ENCODE measurements around the gene GH1. TPM values are rescaled to one million over a fixed set of nuclear protein-coding genes. Genes with fewer than 3 reads are reported as not detected.
A peak's percentile ranks its signal among the peaks of the same experiment; 100 is the strongest.

Gene GH1
- total and polyA plus RNA-seq, 2 of the 13 experiments (the other 11 are each of a cell fraction or from before 2014, with no cell fraction given): not detected

GRCh38 chr17:63950940-63951907 lies 32.6 kb upstream of the GH1 start (continued):
- TF ChIP-seq, protein P1, sequence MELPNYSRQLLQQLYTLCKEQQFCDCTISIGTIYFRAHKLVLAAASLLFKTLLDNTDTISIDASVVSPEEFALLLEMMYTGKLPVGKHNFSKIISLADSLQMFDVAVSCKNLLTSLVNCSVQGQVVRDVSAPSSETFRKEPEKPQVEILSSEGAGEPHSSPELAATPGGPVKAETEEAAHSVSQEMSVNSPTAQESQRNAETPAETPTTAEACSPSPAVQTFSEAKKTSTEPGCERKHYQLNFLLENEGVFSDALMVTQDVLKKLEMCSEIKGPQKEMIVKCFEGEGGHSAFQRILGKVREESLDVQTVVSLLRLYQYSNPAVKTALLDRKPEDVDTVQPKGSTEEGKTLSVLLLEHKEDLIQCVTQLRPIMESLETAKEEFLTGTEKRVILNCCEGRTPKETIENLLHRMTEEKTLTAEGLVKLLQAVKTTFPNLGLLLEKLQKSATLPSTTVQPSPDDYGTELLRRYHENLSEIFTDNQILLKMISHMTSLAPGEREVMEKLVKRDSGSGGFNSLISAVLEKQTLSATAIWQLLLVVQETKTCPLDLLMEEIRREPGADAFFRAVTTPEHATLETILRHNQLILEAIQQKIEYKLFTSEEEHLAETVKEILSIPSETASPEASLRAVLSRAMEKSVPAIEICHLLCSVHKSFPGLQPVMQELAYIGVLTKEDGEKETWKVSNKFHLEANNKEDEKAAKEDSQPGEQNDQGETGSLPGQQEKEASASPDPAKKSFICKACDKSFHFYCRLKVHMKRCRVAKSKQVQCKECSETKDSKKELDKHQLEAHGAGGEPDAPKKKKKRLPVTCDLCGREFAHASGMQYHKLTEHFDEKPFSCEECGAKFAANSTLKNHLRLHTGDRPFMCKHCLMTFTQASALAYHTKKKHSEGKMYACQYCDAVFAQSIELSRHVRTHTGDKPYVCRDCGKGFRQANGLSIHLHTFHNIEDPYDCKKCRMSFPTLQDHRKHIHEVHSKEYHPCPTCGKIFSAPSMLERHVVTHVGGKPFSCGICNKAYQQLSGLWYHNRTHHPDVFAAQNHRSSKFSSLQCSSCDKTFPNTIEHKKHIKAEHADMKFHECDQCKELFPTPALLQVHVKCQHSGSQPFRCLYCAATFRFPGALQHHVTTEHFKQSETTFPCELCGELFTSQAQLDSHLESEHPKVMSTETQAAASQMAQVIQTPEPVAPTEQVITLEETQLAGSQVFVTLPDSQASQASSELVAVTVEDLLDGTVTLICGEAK (IDR thresholded peaks at IDR 0.05): no peak
- TF ChIP-seq, protein P1 (CRISPR knock-in tag; IDR thresholded peaks at IDR 0.05): no peak
- TF ChIP-seq ARNT2 (CRISPR knock-in tag; IDR thresholded peaks at IDR 0.05; ENCODE audit: low read depth) (no peak), CENPBD1 (CRISPR knock-in tag; IDR thresholded peaks at IDR 0.05; ENCODE audit: borderline replicate concordance, low read depth) (no peak), BRCA1 (CRISPR knock-in tag; IDR thresholded peaks at IDR 0.05) (no peak), ZNF33A (CRISPR knock-in tag; IDR thresholded peaks at IDR 0.05; ENCODE audit: borderline replicate concordance) (no peak), FOXO4 (CRISPR knock-in tag; conservative IDR thresholded peaks at IDR 0.05) (no peak), ZC3H13 (CRISPR knock-in tag; IDR thresholded peaks at IDR 0.05) (no peak)
- TF ChIP-seq, protein P2, sequence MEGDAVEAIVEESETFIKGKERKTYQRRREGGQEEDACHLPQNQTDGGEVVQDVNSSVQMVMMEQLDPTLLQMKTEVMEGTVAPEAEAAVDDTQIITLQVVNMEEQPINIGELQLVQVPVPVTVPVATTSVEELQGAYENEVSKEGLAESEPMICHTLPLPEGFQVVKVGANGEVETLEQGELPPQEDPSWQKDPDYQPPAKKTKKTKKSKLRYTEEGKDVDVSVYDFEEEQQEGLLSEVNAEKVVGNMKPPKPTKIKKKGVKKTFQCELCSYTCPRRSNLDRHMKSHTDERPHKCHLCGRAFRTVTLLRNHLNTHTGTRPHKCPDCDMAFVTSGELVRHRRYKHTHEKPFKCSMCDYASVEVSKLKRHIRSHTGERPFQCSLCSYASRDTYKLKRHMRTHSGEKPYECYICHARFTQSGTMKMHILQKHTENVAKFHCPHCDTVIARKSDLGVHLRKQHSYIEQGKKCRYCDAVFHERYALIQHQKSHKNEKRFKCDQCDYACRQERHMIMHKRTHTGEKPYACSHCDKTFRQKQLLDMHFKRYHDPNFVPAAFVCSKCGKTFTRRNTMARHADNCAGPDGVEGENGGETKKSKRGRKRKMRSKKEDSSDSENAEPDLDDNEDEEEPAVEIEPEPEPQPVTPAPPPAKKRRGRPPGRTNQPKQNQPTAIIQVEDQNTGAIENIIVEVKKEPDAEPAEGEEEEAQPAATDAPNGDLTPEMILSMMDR (CRISPR knock-in tag; IDR thresholded peaks at IDR 0.05): peak; percentile 83

Measured in HepG2 (cell line).